ENCODE results near the gene DIP2C. TPM values are rescaled to one million over a fixed set of nuclear protein-coding genes. Genes with fewer than 3 reads are reported as not detected.
"Not testable (repeated sequence)": the region's sequence is repeated elsewhere in the genome, so short reads cannot be mapped to it uniquely, and the experiment has no call there.

Gene DIP2C
- total RNA-seq, 1 donor = 19.9 TPM

DNA sequence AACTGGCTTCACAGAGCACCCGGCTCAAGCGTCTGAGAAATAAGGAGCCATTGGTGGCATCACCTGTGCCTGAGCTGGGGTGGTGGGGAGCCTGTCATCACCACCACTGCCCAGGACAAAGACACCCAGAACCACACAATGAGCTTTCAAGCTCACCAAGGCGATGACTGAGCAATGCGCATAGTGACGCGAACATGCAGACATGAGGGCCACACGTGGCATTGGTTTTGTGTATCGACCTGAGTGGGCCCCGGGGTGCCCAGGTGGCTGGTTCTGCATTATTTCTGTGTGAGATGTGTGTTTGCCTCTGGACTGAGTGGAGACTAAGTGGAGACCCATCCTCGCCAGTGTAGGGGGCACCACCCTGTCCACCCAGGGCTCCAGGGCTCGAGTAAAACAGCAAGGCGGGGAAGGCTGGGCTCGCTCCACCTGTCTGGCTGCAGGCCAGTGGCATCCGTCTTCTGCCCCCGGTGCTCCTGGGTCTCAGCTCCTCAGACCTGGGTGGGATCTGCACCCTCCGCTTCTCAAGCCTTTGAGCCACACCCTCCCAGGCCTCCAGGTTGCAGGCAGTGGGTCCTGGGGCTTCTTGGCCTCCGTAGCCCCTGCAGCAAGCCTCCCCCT lies 92.6 kb downstream of the DIP2C start:
- H3K4me3 ChIP-seq (ENCODE audit: low read depth, low read length) = no peak overlapping the region
- TF ChIP-seq, protein P1, sequence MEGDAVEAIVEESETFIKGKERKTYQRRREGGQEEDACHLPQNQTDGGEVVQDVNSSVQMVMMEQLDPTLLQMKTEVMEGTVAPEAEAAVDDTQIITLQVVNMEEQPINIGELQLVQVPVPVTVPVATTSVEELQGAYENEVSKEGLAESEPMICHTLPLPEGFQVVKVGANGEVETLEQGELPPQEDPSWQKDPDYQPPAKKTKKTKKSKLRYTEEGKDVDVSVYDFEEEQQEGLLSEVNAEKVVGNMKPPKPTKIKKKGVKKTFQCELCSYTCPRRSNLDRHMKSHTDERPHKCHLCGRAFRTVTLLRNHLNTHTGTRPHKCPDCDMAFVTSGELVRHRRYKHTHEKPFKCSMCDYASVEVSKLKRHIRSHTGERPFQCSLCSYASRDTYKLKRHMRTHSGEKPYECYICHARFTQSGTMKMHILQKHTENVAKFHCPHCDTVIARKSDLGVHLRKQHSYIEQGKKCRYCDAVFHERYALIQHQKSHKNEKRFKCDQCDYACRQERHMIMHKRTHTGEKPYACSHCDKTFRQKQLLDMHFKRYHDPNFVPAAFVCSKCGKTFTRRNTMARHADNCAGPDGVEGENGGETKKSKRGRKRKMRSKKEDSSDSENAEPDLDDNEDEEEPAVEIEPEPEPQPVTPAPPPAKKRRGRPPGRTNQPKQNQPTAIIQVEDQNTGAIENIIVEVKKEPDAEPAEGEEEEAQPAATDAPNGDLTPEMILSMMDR (IDR thresholded peaks at IDR 0.05; ENCODE audit: insufficient read depth, low read depth, low read length) = no peak
- DNase-seq (ENCODE audit: low read depth) = no peak

DNA sequence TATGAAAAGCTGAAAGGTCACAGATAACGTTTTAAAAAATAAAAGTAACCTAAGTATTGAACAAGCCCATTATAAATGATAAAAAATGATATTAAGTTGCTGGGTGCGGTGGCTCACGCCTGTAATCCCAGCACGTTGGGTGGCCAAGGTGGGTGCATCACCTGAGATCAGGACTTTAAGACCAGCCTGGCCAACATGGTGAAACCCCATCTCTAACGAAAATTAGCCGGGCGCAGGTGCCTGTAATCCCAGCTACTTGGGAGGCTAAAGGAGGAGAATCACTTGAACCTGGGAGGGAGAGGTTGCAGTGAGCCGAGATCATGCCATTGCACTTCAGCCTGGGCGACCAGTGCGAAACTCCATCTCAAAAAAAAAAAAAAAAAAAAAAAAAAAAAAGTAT lies 93.3 kb downstream of the DIP2C start:
- DNase-seq (ENCODE audit: low read depth); H3K4me3 ChIP-seq (ENCODE audit: low read depth, low read length): not testable (repeated sequence)

DNA sequence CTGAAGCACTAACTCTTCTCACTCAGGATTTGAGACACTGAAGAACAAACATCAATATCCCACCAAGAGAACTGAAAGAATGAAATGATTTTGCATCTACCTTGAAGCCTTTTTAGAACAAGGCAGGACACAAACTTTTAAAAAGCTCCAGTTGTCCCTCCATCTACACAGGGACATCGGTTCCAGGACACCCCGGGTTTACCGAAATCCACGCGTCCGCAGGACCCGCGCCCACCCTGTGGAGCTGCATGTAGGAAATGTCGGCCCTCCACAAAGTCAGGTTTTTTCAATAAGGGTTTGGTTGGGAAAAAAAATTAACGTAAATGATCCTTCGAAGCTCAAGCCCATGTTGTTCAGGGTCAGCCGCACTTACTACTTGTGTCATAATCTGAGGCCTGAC lies 94.0 kb downstream of the DIP2C start:
- DNase-seq (ENCODE audit: low read depth) = no peak
- H3K4me3 ChIP-seq (ENCODE audit: low read depth, low read length) = no peak overlapping the region
- TF ChIP-seq, protein P1 (IDR thresholded peaks at IDR 0.05; ENCODE audit: insufficient read depth, low read depth, low read length) = no peak

DNA sequence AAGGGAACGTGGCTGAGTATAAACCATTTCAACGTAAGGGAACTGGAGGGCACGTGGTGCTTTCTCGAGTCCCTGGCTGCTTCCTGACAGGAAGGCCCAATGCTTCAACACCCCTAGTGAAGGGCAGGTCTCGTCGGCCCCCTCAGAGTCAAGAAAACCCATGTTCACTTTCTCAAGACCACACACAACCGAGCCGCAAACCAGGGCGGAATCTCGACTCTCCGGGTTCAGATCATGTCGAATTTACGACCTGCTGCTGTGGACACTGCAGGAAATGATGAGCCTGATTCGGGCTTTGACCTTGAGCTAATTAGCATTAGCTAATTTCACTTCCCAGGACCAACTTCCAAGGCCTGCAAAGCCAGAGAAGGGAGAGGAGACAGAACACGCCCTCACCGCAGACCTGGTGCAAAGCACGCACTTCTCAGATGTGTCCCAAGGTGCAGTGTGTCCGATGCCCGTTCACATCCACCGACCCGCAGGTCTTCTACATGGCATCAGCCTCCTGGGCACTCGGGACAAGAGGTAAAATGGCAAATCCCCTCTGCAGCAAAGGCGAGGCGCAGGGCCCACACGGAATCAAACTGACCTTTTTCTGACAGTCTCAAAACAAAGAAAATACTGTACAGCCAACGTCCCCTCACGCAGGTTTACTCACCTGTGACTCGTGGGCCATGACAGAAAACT lies 94.7 kb downstream of the DIP2C start:
- H3K4me3 ChIP-seq (ENCODE audit: low read depth, low read length) = no peak overlapping the region
- TF ChIP-seq, protein P1 (IDR thresholded peaks at IDR 0.05; ENCODE audit: insufficient read depth, low read depth, low read length) = no peak
- no peak for DNase-seq (ENCODE audit: low read depth)

DNA sequence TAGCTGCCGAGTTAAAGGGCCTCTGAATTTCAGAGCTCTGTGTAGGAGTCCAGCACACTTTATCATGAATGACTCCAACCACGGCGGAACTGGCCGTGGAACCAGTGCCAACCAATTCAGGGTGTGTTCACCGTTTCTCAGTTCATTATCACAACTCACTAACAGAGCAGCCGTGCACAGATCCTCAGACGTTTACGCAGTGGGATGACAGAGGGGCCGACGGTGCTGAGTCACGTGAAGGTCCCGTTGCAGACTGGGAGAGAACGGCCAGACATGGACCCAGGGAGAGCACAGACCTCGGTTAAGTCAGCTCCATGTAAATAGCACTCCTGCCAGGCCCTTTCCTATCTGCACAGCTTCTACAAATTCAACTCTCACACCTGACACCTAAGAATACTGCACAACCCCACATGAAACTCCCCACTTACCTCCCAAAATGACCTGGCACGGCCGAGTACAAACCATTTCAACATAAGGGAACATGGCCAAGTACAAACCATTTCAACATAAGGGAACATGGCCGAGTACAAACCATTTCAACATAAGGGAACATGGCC lies 95.5 kb downstream of the DIP2C start:
- peak; percentile 60 for DNase-seq (ENCODE audit: low read depth)
- H3K4me3 ChIP-seq (ENCODE audit: low read depth, low read length) = no peak overlapping the region
- TF ChIP-seq, protein P1 (IDR thresholded peaks at IDR 0.05; ENCODE audit: insufficient read depth, low read depth, low read length) = no peak

DNA sequence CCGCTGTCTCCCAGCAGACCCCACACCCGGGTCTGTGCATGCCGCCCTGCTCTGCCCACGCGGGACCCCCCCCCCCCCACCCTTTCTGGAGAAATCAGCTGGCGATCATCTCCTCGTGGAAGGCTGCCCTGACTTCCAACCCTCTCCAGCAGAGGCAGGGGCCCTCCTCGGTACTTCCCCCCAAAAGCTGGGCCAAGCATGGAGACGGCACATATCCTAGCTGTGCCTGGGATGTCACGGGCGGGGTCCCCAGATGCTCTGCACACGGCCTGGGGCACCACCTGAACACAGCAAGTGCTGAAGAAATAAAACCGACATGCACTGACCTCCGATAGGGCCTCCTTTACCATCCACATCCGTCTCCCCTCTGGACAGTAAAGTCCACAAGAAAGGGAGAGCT lies 96.0 kb downstream of the DIP2C start:
- DNase-seq (ENCODE audit: low read depth) = no peak
- no peak overlapping the region for H3K4me3 ChIP-seq (ENCODE audit: low read depth, low read length)
- TF ChIP-seq, protein P1 (IDR thresholded peaks at IDR 0.05; ENCODE audit: insufficient read depth, low read depth, low read length) = no peak

DNA sequence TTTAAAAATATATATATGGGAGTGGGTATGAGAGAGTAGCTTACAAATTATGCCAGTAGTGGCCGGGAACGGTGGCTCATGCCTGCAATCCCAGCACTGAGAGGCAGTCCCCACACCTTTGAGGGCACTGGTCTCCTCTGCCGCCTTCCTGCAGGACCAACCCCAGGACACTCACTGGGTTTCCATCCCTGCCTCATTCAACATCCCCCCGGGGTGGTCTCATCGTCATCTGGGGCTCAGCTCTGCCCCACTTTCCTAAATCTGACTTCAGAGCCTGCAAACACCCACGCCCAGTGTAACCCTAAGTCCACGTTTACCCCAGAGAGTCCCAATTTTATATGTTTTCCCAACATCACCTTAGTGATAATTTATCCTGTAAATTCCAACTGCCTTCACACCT lies 96.5 kb downstream of the DIP2C start:
- no peak overlapping the region for H3K4me3 ChIP-seq (ENCODE audit: low read depth, low read length)
- no peak for DNase-seq (ENCODE audit: low read depth)
- TF ChIP-seq, protein P1 (IDR thresholded peaks at IDR 0.05; ENCODE audit: insufficient read depth, low read depth, low read length) = no peak
